K562 (cell line): ENCODE measurements around the gene KRT85. TPM values are rescaled to one million over a fixed set of nuclear protein-coding genes. Genes with fewer than 3 reads are reported as not detected.

Experiments
- ATAC-seq: fragments of 200-7000 bp; cut with Tn5 transposase; 3 replicates; pipeline ENCODE4 v1.9.1; 2020; ENCODE audit warnings: moderate library complexity
- BruUV-seq: library from RNA; stranded (reverse); fragments of 400-500 nt; replicated peaks from 2 replicates; lab custom pipeline; 2021; lab: Mats Ljungman, UMichigan
- CTCF ChIA-PET: fragments of 300-600 bp; formaldehyde crosslinking; extraction: SDS; loops from one replicate; lab custom pipeline; 2021; ENCODE audit warnings: low intra/inter-chr PET ratio; lab: Yijun Ruan, JAX
- POLR2A ChIA-PET: fragments of 300-600, 350-650 bp; sonication (Branson Sonifier 250); formaldehyde crosslinking; extraction: SDS; loops from one replicate; lab custom pipeline; 2021; ENCODE audit warnings: antibody characterized with exemption, inconsistent platforms; lab: Yijun Ruan, JAX
- DNase-seq, 4 experiments: peaks; one replicate each; pipeline versions ENCODE4 v3.0.0 to v3.0.0-alpha.2; 2011 to 2018; ENCODE audit warnings: low spot score in 3 of 4, mixed read lengths in 3 of 4; ENCODE audit errors: extremely low read depth in 1 of 4
- FAIRE-seq: peaks from 2 replicates; lab custom pipeline; 2011; peaks lifted over from hg19 to GRCh38; lab: Jason Lieb, UNC
- H2AFZ ChIP-seq: 2 replicates; pipeline ENCODE4 v1.6.0; 2011; ENCODE audit warnings: low read depth, low read length, control low read depth, inconsistent platforms
- H3K27ac ChIP-seq: fragments of 200-600 bp; 3 replicates; pipeline ENCODE4 v1.8.0; 2011; ENCODE audit warnings: low read depth, mild to moderate bottlenecking, control low read depth, inconsistent platforms, low read length, moderate library complexity, mixed read lengths; ENCODE audit errors: extremely low read depth
- H3K27me3 ChIP-seq, 2 experiments: fragments of 300-600 bp in 1 of 2; 2 replicates in 1 of 2; 3 replicates in 1 of 2; pipeline versions ENCODE4 v1.6.0 to v1.8.0; 2011; ENCODE audit warnings: inconsistent platforms in 2 of 2, low read length in 2 of 2, mild to moderate bottlenecking in 1 of 2, mixed read lengths in 1 of 2, moderate library complexity in 1 of 2; ENCODE audit not compliant: control insufficient read depth in 2 of 2, insufficient read depth in 2 of 2
- H3K36me3 ChIP-seq: fragments of 300-600 bp; 3 replicates; pipeline ENCODE4 v1.8.0; 2011; ENCODE audit warnings: mild to moderate bottlenecking, low read length, inconsistent platforms; ENCODE audit not compliant: control insufficient read depth, insufficient read depth
- H3K4me1 ChIP-seq, 2 experiments: fragments of 200-600 bp in 1 of 2; replicated peaks in 1 of 2; 2 replicates in 1 of 2; 3 replicates in 1 of 2; pipeline versions ENCODE4 v1.5.1 to v1.8.0; 2011; ENCODE audit warnings: inconsistent platforms in 2 of 2, low read length in 2 of 2, mild to moderate bottlenecking in 1 of 2, mixed read lengths in 1 of 2, moderate library complexity in 1 of 2; ENCODE audit not compliant: control insufficient read depth in 2 of 2, insufficient read depth in 2 of 2
- H3K4me2 ChIP-seq: 2 replicates; pipeline ENCODE4 v1.6.1; 2011; ENCODE audit warnings: low read length, control low read depth, inconsistent platforms, mixed read lengths; ENCODE audit not compliant: insufficient read depth
- H3K4me3 ChIP-seq: fragments of 200-600 bp; sonication (generic), shearing (Covaris generic); 2 replicates; pipeline ENCODE4 v1.5.1; 2016; ENCODE audit warnings: control low read depth, inconsistent platforms
- H3K79me2 ChIP-seq: fragments of 200-600 bp; 3 replicates; pipeline ENCODE4 v1.8.0; 2011; ENCODE audit warnings: low read length, inconsistent platforms; ENCODE audit not compliant: control insufficient read depth, insufficient read depth
- H3K9ac ChIP-seq, 2 experiments: 2 replicates each; pipeline versions ENCODE4 v1.6.0 to v1.6.1; 2011; ENCODE audit warnings: low read depth in 2 of 2, low read length in 2 of 2, control low read depth in 1 of 2, inconsistent platforms in 1 of 2, mild to moderate bottlenecking in 1 of 2, mixed read lengths in 1 of 2; ENCODE audit not compliant: insufficient read depth in 1 of 2
- H3K9me1 ChIP-seq: one replicate; pipeline ENCODE4 v1.6.0; 2011; ENCODE audit warnings: inconsistent platforms, mild to moderate bottlenecking, low read length, moderate library complexity; ENCODE audit not compliant: control insufficient read depth, insufficient read depth
- H3K9me3 ChIP-seq: replicated peaks from 2 replicates; pipeline ENCODE4 v1.5.1; 2011; ENCODE audit warnings: low read depth, low read length, inconsistent platforms; ENCODE audit not compliant: control insufficient read depth, insufficient read depth
- H4K20me1 ChIP-seq: replicated peaks from 2 replicates; pipeline ENCODE4 v1.6.1; 2011; ENCODE audit warnings: low read length, inconsistent platforms, mixed read lengths; ENCODE audit not compliant: control insufficient read depth, insufficient read depth
- ATF7 ChIP-seq: fragments of 450-650 bp; IDR thresholded peaks from 2 replicates; pipeline ENCODE4 v1.7.1; 2014; ENCODE audit warnings: mild to moderate bottlenecking, moderate library complexity
- BRF2 ChIP-seq: IDR thresholded peaks from 3 replicates; pipeline ENCODE4 v1.6.1; 2011; ENCODE audit warnings: borderline replicate concordance, mild to moderate bottlenecking; ENCODE audit not compliant: insufficient read length, insufficient read depth
- CREB5 ChIP-seq: fragments of 250-450 bp; sonication (Bioruptor Pico); IDR thresholded peaks from 2 replicates; pipeline ENCODE4 v1.5.0; 2020; ENCODE audit warnings: mild to moderate bottlenecking
- CTCF ChIP-seq, 3 experiments: IDR thresholded peaks in 2 of 3; conservative IDR thresholded peaks in 1 of 3; 2 replicates each; pipeline ENCODE4 v1.5.1; 2011 to 2012; ENCODE audit warnings: low read length in 3 of 3, mild to moderate bottlenecking in 3 of 3, control low read depth in 2 of 3, improper control_type of control experiment in 1 of 3, inconsistent platforms in 1 of 3, low read depth in 1 of 3, mixed read lengths in 1 of 3, moderate library complexity in 1 of 3; ENCODE audit not compliant: insufficient read depth in 2 of 3
- HCFC1 ChIP-seq: IDR thresholded peaks from 2 replicates; pipeline ENCODE4 v1.6.1; 2012; ENCODE audit warnings: low read depth, low read length, improper control_type of control experiment
- L3MBTL2 ChIP-seq: fragments of 450-650 bp; IDR thresholded peaks from 2 replicates; pipeline ENCODE4 v1.6.1; 2016; ENCODE audit warnings: mild to moderate bottlenecking, moderate library complexity
- MIER1 ChIP-seq: fragments of 450-650 bp; IDR thresholded peaks from 2 replicates; pipeline ENCODE4 v1.6.1; 2016; ENCODE audit warnings: antibody characterized with exemption, mild to moderate bottlenecking, low read depth
- PYGO2 ChIP-seq: fragments of 450-650 bp; IDR thresholded peaks from 2 replicates; pipeline ENCODE4 v1.6.1; 2016; ENCODE audit warnings: mild to moderate bottlenecking, missing genetic modification characterization, moderate library complexity, missing compliant biosample characterization
- RFX1 ChIP-seq: fragments of 450-650 bp; IDR thresholded peaks from 2 replicates; pipeline ENCODE4 v1.6.1; 2016; ENCODE audit warnings: mild to moderate bottlenecking, moderate library complexity
- RNF2 ChIP-seq: sonication (generic); IDR thresholded peaks from 2 replicates; pipeline ENCODE4 v1.6.1; 2016
- TARDBP ChIP-seq: fragments of 450-650 bp; IDR thresholded peaks from 2 replicates; pipeline ENCODE4 v1.6.1; 2016
- ZNF551 ChIP-seq: fragments of 250-450 bp; sonication (Bioruptor Pico); IDR thresholded peaks from 2 replicates; pipeline ENCODE4 v1.5.0; 2021; ENCODE audit warnings: mild to moderate bottlenecking, moderate library complexity
- ZNF764 ChIP-seq: fragments of 250-450 bp; sonication (Bioruptor Pico); IDR thresholded peaks from 2 replicates; pipeline ENCODE4 v1.4.0; 2020; ENCODE audit warnings: low read depth, mild to moderate bottlenecking, moderate library complexity
- WGBS: fragments of 100-300 bp; shearing (Covaris generic); methylation state at CpG from one replicate; pipeline ENCODE4 v1.1.6; 2016; ENCODE audit warnings: low coverage, mixed read lengths; ENCODE audit not compliant: insufficient coverage; ENCODE audit errors: missing lambda C conversion rate; 5-methylcytosine and 5-hydroxymethylcytosine counted together
- in situ Hi-C: fragments of 300-500 bp; cut with MboI; formaldehyde crosslinking; loops from 4 replicates; pipeline ENCODE4 v1.15.0; 2018; ENCODE audit warnings: inconsistent platforms, mixed read lengths
- intact Hi-C: fragments of 100-400 bp; cut with micrococcal nuclease; formaldehyde crosslinking; loops from 2 replicates; pipeline ENCODE4 v1.14.2; 2022
- polyA plus RNA-seq, 8 experiments: library from polyadenylated mRNA; depleted of rRNA in 4 of 8; stranded (reverse) in 5 of 8; unstranded in 3 of 8; fragments of >200 nt; fragmentation: Nextera tagmentation in 2 of 8; fragmentation: Illumina TruSeq in 1 of 8; extraction: Ambion mirVana in 2 of 8; extraction: Trizol in 1 of 8; gene quantifications; 2 replicates each; pipeline versions ENCODE4 v1.2.1 to v1.2.3, GENCODE V29; 2011 to 2014; ENCODE audit warnings: inconsistent platforms in 1 of 8, missing spikeins in 1 of 8
- total RNA-seq, 7 experiments: library from RNA; depleted of rRNA in 6 of 7; stranded (reverse); fragments of >200 nt in 6 of 7; fragmentation: Illumina TruSeq in 2 of 7; extraction: Trizol in 2 of 7; gene quantifications; 2 replicates each; pipeline versions ENCODE4 v1.2.1 to v1.2.3, GENCODE V29; 2011 to 2021; ENCODE audit warnings: low replicate concordance in 1 of 7

The KRT85 gene
- total and polyA plus RNA-seq, 9 of the 15 experiments (the other 6 are each of a cell fraction or from before 2014, with no cell fraction given) = not detected

DNA sequence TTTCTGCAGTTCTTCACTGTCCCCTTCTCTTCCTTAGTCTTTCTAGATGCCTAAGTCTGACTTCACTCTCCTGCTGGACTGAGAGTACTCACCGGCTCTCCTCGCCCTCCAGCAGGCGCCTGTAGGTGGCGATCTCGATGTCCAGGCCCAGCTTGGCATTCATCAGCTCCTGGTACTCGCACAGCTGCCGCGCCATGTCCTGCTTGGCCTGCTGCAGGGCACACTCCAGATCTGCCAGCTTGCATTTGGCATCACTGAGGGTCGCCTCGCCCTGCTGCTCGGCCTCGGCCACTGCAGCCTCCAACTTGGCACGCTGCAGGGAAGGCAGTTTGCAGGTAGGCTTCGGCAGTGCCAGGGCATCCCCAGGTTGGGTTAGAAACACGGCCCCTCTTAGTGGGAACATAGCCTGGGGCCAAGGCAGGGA is 13.0 kb upstream of the KRT85 start (continued):
- peak; percentile 44 to 48 (median 45); a peak in 5 of 6 replicates for TF ChIP-seq CTCF (IDR thresholded peaks at IDR 0.05 in 2 of 3, conservative IDR thresholded peaks at IDR 0.05 in 1 of 3; ENCODE audit: insufficient read depth in 2 of 3, low read depth in 1 of 3, low read length in 3 of 3)

DNA sequence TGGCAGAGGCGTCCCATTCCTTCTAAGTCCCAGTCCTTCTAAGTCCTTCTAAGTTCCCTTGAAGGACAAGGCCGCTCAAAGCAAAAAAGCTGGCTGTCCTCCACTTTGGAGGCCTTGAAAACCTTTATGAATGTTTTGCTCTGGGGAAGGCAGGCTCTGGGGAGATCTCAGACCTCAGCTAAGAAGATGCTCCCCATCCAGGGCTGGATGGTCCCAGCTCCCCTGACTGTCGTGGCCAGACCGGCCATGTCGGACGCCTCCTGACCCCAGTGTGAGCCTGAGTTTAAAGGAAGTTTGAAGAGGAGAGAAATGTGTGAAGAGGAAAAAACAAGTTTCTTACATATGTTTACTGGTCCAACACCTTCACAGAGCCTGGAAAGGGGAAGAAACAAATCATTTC is 12.3 kb upstream of the KRT85 start:
- in situ Hi-C loops = no loop called here
- H3K27ac ChIP-seq = no peak overlapping the region
- H4K20me1 ChIP-seq = no peaks in the 10 kb centered on the region
- no peak overlapping the region for H3K4me3 ChIP-seq
- no peak overlapping the region for H3K4me2 ChIP-seq
- BruUV-seq = no TSS peak
- ChIA-PET POLR2A (interaction anchor here (0.6 kb wide), 1 partner anchor 174 kb away, joined by 3 read pairs; no protein-coding TSS in a partner anchor), CTCF (interaction anchor here (0.6 to 0.8 kb wide), 2 partner anchors 376 to 500 kb away, joined by 3 to 6 read pairs; no protein-coding TSS in a partner anchor)
- no peaks in the 10 kb centered on the region for H3K9me1 ChIP-seq
- 1% methylated on average over 6 of the region's 6 CpGs for WGBS
- H3K4me1 ChIP-seq = peaks cover 0 to 5% of the 10 kb centered on the region in 2 experiments; a peak in 1 of 5 replicates
- DNase-seq (no peak), ATAC-seq (no peak), FAIRE-seq (no peak)
- intact Hi-C loops = loop anchor here (10.0 kb wide), 1 partner anchor 605 kb away; no protein-coding TSS in a partner anchor
- H3K79me2 ChIP-seq = no peaks in the 10 kb centered on the region
- H3K27me3 ChIP-seq = peaks cover 5 to 55% of the 10 kb centered on the region in 2 experiments; a peak in 4 of 5 replicates
- H3K36me3 ChIP-seq = no peaks in the 10 kb centered on the region
- H3K9me3 ChIP-seq = no peaks in the 10 kb centered on the region
- H2AFZ ChIP-seq = no peak overlapping the region
- H3K9ac ChIP-seq = no peak overlapping the region
- no peak for TF ChIP-seq RFX1
- no peak for TF ChIP-seq ZNF551 (CRISPR knock-in tag)
- TF ChIP-seq BRF2 = no peak
- no peak for TF ChIP-seq ATF7
- TF ChIP-seq PYGO2 (tag) = no peak
- no peak for TF ChIP-seq HCFC1
- TF ChIP-seq CREB5 (CRISPR knock-in tag) = no peak
- no peak for TF ChIP-seq RNF2
- no peak for TF ChIP-seq ZNF764 (CRISPR knock-in tag)
- TF ChIP-seq TARDBP = no peak
- TF ChIP-seq L3MBTL2 = no peak
- no peak for TF ChIP-seq MIER1
